GM12878 (cell line): ENCODE data around the gene DNAJC5. TPM values are rescaled to one million over a fixed set of nuclear protein-coding genes. Genes with fewer than 3 reads are reported as not detected.

Experiments used
- CBFB ChIP-seq: IDR thresholded peaks from 2 replicates; pipeline ENCODE4 v1.6.1; 2016; ENCODE audit warnings: antibody characterized with exemption, low read depth
- LARP7 ChIP-seq: fragments of 450-650 bp; IDR thresholded peaks from 2 replicates; pipeline ENCODE4 v1.6.1; 2017; ENCODE audit warnings: mild to moderate bottlenecking
- NBN ChIP-seq: fragments of 450-650 bp; IDR thresholded peaks from 2 replicates; pipeline ENCODE4 v1.6.1; 2016
- NFYB ChIP-seq: IDR thresholded peaks from 2 replicates; pipeline ENCODE4 v1.6.1; 2011; ENCODE audit warnings: low read depth, mild to moderate bottlenecking, low read length, improper control_type of control experiment, moderate library complexity; ENCODE audit not compliant: insufficient read depth
- NR2C2 ChIP-seq: IDR thresholded peaks from 2 replicates; pipeline ENCODE4 v1.6.1; 2011; ENCODE audit warnings: borderline replicate concordance, low read depth; ENCODE audit not compliant: control insufficient read depth, insufficient read length
- NRF1 ChIP-seq: conservative IDR thresholded peaks from 2 replicates; pipeline ENCODE4 v1.6.1; 2011; ENCODE audit warnings: mild to moderate bottlenecking, low read depth, low read length, improper control_type of control experiment
- RAD21 ChIP-seq: IDR thresholded peaks from 2 replicates; pipeline ENCODE4 v1.6.1; 2011; ENCODE audit warnings: mild to moderate bottlenecking, low read depth, low read length, moderate library complexity; ENCODE audit not compliant: insufficient read depth
- WRNIP1 ChIP-seq: IDR thresholded peaks from 2 replicates; pipeline ENCODE4 v1.6.1; 2011; ENCODE audit warnings: low read depth, low read length, improper control_type of control experiment, borderline replicate concordance
- ZNF207 ChIP-seq: fragments of 450-650 bp; IDR thresholded peaks from 2 replicates; pipeline ENCODE4 v1.6.1; 2014; ENCODE audit warnings: antibody characterized with exemption, mild to moderate bottlenecking, borderline replicate concordance
- ZNF24 ChIP-seq: fragments of 450-650 bp; IDR thresholded peaks from 2 replicates; pipeline ENCODE4 v1.6.1; 2017; ENCODE audit warnings: antibody characterized with exemption, mild to moderate bottlenecking
- polyA plus RNA-seq, 11 experiments: library from polyadenylated mRNA; depleted of rRNA in 4 of 11; unstranded in 6 of 11; stranded (reverse) in 5 of 11; fragments of >200 nt; fragmentation: Nextera tagmentation in 4 of 11; fragmentation: Illumina TruSeq in 1 of 11; extraction: Ambion mirVana in 4 of 11; extraction: Trizol in 1 of 11; gene quantifications; 1 replicate in 1 of 11; 2 replicates in 10 of 11; pipeline versions ENCODE4 v1.2.1 to v1.2.3, GENCODE V29; 2011 to 2016; ENCODE audit warnings: inconsistent platforms in 2 of 11, missing spikeins in 2 of 11, low read depth in 1 of 11
- total RNA-seq, 4 experiments: library from RNA; depleted of rRNA in 3 of 4; stranded (reverse); fragments of >200 nt in 3 of 4; fragmentation: Illumina TruSeq in 1 of 4; extraction: Trizol in 1 of 4; gene quantifications; 2 replicates each; pipeline versions ENCODE4 v1.2.1 to v1.2.3, GENCODE V29; 2013 to 2021
- TF ChIP-seq, protein P1 (sequence below): IDR thresholded peaks from 2 replicates; pipeline ENCODE4 v1.6.1; 2012; ENCODE audit warnings: mild to moderate bottlenecking, low read depth, low read length
- TF ChIP-seq, protein P2 (sequence below): fragments of 450-650 bp; IDR thresholded peaks from 2 replicates; pipeline ENCODE4 v1.6.1; 2016; ENCODE audit warnings: mild to moderate bottlenecking
- TF ChIP-seq, protein P3 (sequence below): fragments of 450-650 bp; IDR thresholded peaks from 2 replicates; pipeline ENCODE4 v1.6.1; 2017; ENCODE audit warnings: mild to moderate bottlenecking, moderate library complexity
- TF ChIP-seq, protein P4 (sequence below): IDR thresholded peaks from 2 replicates; pipeline ENCODE4 v1.6.1; 2011; ENCODE audit warnings: low read depth, mild to moderate bottlenecking, low read length, moderate library complexity, borderline replicate concordance; ENCODE audit errors: extremely low read depth

Gene DNAJC5
- total and polyA plus RNA-seq, 10 of the 15 experiments (the other 5 are each of a cell fraction or from before 2014, with no cell fraction given) = 0.69 to 36.8 (median 17.0) TPM

DNA sequence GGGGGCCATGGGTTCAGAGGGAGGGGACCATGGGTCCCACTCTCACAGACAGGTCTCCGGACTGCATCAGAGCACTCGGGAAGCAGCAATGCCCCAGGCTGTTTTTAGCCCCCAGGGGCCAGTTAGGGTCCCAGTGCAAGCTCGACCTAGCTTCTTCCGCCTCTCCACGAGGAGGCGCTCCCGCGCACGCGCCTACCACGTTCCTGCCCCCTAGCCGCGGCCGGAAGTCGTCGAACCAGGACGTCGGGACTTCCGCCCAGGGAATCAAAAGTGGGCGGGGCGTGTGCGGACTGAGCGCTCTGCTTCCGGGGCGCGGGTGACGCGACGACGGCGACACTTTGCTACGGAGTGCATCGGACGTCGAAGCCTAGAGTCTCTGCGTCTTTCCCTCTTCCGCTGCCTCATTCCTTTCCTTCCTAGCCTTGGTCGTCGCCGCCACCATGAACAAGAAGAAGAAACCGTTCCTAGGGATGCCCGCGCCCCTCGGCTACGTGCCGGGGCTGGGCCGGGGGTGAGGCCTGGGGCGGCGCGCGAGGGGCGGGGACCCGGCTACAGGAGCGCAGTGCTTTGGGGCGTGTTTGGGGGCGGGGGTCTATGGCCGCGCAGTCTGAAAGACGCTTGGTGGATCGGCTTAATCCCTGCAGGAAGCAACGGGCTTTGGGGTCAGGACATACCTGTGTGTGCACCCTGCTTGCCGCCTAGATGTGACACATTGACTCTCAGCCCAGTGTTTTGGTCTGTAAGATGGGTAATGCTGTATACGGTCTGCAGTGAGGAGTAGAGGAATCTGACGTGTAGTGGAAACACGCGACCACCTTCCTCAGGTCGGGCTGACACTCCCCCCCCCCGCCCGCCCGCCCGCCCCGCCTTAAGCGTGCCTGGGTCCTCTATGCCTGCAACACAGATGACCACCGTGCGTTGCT lies 86.1 kb downstream of the DNAJC5 start, which contains the start of gene PRPF6 (continued):
- TF ChIP-seq, protein P1, sequence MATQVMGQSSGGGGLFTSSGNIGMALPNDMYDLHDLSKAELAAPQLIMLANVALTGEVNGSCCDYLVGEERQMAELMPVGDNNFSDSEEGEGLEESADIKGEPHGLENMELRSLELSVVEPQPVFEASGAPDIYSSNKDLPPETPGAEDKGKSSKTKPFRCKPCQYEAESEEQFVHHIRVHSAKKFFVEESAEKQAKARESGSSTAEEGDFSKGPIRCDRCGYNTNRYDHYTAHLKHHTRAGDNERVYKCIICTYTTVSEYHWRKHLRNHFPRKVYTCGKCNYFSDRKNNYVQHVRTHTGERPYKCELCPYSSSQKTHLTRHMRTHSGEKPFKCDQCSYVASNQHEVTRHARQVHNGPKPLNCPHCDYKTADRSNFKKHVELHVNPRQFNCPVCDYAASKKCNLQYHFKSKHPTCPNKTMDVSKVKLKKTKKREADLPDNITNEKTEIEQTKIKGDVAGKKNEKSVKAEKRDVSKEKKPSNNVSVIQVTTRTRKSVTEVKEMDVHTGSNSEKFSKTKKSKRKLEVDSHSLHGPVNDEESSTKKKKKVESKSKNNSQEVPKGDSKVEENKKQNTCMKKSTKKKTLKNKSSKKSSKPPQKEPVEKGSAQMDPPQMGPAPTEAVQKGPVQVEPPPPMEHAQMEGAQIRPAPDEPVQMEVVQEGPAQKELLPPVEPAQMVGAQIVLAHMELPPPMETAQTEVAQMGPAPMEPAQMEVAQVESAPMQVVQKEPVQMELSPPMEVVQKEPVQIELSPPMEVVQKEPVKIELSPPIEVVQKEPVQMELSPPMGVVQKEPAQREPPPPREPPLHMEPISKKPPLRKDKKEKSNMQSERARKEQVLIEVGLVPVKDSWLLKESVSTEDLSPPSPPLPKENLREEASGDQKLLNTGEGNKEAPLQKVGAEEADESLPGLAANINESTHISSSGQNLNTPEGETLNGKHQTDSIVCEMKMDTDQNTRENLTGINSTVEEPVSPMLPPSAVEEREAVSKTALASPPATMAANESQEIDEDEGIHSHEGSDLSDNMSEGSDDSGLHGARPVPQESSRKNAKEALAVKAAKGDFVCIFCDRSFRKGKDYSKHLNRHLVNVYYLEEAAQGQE = no peak; the same call in 1 of the 2 replicates
- TF ChIP-seq LARP7 (no peak; the same call in none of the 2 replicates), CBFB (peak; percentile 6; the same call in 1 of the 2 replicates), ZNF207 (peak; percentile 91; the same call in 1 of the 2 replicates), NFYB (no peak), NRF1 (peak; percentile 39), NBN (peak; percentile 78), ZNF24 (no peak), WRNIP1 (0 out of 2 replicates have a peak, but pooled peaks have one; percentile 67), RAD21 (peak; percentile 57), NR2C2 (peak; percentile 70)
- TF ChIP-seq, protein P2, sequence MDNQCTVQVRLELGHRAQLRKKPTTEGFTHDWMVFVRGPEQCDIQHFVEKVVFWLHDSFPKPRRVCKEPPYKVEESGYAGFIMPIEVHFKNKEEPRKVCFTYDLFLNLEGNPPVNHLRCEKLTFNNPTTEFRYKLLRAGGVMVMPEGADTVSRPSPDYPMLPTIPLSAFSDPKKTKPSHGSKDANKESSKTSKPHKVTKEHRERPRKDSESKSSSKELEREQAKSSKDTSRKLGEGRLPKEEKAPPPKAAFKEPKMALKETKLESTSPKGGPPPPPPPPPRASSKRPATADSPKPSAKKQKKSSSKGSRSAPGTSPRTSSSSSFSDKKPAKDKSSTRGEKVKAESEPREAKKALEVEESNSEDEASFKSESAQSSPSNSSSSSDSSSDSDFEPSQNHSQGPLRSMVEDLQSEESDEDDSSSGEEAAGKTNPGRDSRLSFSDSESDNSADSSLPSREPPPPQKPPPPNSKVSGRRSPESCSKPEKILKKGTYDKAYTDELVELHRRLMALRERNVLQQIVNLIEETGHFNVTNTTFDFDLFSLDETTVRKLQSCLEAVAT = no peak; the same call in 1 of the 2 replicates
- TF ChIP-seq, protein P3, sequence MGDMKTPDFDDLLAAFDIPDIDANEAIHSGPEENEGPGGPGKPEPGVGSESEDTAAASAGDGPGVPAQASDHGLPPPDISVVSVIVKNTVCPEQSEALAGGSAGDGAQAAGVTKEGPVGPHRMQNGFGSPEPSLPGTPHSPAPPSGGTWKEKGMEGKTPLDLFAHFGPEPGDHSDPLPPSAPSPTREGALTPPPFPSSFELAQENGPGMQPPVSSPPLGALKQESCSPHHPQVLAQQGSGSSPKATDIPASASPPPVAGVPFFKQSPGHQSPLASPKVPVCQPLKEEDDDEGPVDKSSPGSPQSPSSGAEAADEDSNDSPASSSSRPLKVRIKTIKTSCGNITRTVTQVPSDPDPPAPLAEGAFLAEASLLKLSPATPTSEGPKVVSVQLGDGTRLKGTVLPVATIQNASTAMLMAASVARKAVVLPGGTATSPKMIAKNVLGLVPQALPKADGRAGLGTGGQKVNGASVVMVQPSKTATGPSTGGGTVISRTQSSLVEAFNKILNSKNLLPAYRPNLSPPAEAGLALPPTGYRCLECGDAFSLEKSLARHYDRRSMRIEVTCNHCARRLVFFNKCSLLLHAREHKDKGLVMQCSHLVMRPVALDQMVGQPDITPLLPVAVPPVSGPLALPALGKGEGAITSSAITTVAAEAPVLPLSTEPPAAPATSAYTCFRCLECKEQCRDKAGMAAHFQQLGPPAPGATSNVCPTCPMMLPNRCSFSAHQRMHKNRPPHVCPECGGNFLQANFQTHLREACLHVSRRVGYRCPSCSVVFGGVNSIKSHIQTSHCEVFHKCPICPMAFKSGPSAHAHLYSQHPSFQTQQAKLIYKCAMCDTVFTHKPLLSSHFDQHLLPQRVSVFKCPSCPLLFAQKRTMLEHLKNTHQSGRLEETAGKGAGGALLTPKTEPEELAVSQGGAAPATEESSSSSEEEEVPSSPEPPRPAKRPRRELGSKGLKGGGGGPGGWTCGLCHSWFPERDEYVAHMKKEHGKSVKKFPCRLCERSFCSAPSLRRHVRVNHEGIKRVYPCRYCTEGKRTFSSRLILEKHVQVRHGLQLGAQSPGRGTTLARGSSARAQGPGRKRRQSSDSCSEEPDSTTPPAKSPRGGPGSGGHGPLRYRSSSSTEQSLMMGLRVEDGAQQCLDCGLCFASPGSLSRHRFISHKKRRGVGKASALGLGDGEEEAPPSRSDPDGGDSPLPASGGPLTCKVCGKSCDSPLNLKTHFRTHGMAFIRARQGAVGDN = peak; percentile 53
- TF ChIP-seq, protein P4, sequence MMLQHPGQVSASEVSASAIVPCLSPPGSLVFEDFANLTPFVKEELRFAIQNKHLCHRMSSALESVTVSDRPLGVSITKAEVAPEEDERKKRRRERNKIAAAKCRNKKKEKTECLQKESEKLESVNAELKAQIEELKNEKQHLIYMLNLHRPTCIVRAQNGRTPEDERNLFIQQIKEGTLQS = 0 out of 2 replicates have a peak, but pooled peaks have one; percentile 52
